ENCODE data around the gene TRAPPC3L.

The TRAPPC3L gene

DNA sequence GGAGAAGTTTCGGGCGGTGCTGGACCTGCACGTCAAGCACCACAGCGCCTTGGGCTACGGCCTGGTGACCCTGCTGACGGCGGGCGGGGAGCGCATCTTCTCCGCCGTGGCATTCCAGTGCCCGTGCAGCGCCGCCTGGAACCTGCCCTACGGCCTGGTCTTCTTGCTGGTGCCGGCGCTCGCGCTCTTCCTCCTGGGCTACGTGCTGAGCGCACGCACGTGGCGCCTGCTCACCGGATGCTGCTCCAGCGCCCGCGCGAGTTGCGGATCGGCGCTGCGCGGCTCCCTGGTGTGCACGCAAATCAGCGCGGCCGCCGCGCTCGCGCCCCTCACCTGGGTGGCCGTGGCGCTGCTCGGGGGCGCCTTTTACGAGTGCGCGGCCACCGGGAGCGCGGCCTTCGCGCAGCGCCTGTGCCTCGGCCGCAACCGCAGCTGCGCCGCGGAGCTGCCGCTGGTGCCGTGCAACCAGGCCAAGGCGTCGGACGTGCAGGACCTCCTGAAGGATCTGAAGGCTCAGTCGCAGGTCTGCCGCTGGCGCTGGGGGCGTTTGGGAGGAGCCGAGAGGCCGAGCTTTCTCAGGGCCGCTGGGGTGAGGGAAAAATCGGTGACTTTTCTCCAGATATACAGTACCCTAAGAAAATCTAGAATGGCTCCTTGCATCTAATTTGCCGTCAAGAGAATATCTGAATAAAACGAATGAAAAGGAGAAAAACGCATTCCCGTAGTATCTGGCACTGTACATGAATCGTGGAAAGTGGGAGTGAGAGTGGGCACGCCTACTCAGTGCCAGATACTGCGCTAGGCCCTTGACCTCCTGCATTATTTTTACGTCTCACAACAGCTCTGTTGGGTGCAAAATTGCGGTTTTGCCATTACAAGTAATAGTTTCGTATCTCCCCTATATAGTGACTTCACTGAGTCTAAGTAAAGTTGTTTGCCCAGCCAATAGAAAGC, 83.3 kb downstream of the TRAPPC3L start:
- DNase-seq = peak; percentile 63

DNA sequence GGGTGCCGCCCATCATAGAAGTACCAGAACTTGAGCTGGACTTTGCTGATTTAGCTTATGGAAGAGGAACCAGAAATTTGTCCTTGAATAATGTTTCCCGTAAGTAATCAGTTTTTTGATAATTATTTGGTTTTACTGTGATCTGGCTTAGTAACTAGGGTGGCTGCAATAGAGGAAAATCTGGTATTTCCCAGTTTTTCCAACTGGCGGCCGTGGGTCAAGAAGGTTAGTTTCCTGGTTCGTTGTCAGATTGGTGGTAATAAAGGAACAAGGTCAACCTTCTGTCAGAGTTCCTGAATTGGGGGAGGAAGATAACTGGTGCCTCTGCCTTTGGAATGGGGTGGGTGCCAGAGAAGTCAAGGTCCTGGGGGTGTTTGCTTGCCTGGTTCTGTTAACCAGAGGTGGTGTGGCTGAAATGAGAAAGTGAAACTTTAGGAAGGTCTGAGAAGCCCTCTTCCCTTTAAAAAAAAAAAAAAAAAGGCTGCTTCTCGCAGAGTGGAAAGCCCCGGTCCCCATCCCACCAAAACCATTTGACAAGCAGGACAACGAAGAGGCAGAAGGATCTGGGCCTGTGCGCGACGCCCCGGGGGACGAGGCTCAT, 84.1 kb downstream of the TRAPPC3L start, which contains the start of gene CALHM6:
CALHM6 (plus strand) TSS at position 45 of the 601 bp plus-strand sequence; CDS start at position 600, 555 bp downstream.
- no peak for DNase-seq

DNA sequence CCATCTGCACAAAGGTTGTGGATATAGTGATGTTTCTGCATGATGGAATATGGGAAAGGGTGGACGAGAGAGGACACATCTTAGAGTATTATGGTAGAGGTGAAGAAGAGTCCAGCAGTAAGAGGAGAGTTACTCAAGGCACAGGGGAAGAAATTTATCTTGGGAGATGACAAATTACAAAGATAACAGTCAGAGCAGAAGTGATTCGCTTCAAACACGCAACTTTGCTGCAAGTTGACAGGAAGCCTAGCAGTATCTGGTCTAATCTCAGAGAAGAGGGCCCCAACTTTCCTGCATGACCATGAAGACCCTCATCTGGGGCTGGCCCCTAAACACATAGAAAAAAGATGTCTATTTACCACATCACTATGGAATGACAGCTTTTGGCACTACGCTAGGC, 85.6 kb downstream of the TRAPPC3L start:
- DNase-seq = no peak

DNA sequence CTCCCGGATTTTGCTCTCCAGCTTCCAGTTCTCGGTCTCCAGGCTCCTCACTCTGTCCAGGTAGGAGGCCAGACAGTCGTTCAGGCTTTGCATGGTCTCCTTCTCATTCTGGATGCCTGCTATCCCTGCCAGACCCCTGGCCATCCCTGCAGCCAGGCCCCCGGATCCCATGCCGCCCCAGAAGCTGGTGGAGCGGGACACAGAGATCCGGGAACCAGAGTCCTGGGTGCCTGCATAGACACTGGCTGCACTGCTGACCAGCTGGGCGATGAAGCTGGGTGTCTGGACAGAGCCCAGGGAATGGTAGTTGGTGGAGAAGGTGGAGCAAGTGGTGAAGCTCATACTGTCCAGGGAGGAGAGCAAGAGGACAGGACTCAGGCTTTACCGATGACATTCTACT, 87.2 kb downstream of the TRAPPC3L start:
- no peak for DNase-seq

DNA sequence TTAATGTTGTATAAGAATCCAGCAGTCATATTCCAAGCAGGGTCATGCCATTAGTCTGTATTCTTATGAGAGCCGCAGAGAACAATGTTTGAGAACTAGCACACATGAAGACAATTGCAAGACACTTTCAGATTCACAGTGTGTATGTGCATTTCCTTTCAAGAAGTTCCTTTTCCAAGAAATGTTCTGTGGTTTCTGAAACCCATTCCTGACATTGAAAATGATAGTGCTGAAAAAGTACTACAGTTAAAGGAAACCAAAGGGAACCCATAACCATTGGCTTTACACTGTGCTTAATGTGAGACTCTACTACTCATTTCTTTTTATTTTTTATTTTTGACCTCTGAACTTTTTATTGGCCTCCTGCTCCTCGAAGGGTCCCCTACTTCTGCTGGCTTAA, 88.6 kb downstream of the TRAPPC3L start:
- peak; percentile 21 for DNase-seq

DNA sequence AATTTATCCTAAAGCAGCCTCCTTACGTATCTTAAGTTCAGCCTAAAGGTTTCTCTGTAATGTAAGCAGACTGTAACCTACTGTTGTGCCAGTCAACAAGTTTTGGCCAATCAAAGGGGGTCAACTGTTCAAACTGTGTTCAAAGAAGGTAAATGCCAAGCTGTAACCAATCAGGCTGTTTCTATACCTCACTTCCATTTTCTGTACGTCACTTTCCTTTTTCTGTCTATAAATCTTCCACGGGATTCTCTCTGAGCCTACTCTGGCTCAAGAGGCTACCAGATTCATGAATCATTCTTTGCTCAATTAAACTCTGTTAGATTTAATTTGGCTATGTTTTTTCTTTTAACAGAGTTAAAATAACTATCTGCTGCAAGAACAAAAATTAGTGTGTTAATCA, 89.4 kb downstream of the TRAPPC3L start:
- DNase-seq = no peak

DNA sequence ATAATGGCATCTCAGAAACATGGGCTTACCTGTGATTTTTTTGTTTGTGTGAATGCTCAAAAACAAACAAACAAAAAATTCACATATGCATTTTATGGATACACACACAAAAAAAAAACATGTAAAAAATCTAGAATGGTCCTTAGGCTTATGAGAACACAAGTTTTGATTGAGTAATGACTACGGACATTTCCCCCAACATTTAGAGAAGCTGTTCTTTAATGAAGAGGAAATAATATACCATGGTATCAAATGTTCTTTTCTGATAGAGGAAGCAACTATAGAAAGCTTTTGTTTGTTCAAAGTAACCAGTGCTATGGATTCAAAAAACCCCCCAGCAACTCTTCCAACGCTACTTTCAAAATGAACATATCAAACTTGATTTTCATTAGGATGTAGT, 93.0 kb downstream of the TRAPPC3L start:
- DNase-seq = no peak

DNA sequence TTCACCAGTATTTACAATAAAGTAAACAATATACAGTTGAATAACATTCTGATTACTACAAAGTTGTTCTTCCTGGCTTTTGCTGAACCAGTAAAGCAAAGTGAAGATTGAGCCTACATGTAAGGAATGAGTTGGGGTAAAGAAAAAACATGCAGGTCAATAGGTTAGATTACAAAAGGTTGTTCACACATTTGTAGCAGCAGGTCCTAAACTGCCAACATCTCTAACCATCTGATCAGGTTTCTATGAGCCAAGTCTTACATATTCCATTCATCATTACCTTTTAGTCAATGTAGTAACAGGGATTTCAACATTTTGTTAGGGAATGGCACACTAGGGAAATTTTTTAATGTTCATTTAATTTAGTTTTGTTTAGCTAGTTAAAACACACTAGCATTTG, 93.6 kb downstream of the TRAPPC3L start:
- no peak for DNase-seq

DNA sequence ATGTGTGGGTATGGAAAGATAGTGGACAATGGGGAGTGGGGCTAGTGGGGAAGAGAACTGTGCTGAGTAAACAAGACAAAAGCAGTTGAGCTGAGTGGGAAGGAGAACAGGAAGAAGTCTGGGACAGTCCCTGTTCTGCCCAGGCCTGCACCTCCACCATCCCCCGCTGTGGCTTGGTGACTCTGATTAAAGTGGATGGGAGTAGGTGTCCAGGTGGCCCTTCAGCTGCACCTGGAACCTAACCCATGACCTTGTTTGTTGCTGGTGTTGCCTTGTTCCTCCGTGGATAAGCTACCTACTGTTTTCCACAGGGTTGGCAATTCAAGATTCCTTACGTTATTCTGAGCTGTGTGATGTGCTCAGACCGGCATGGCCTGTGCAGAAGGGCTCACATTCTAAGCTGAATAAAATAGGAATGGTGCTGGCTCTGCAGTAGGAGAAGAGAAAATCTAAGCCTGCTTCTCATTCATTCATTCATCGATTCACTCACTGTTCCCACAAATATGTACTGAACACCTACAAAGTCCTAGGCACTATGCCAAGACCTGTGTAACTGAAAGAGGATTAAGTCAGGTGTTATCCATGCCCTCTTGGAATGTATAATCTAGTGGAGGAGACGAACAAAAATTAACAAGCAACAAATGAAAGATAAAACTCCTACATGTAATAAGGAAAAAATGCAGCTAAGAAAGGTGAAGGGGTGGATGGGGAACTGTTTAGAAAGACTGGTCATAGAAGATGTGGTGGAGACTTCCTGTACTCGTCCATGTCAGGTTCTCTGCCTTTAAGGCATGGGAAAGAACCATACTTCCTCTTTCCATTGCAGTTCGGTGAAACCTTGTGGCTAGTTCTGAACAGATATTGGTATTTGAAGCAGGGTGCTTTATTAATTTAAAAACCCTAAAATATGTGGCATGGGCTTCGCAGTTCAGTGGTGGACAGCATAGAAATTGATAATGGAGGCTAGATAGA, 94.4 kb downstream of the TRAPPC3L start:
- no peak for DNase-seq

DNA sequence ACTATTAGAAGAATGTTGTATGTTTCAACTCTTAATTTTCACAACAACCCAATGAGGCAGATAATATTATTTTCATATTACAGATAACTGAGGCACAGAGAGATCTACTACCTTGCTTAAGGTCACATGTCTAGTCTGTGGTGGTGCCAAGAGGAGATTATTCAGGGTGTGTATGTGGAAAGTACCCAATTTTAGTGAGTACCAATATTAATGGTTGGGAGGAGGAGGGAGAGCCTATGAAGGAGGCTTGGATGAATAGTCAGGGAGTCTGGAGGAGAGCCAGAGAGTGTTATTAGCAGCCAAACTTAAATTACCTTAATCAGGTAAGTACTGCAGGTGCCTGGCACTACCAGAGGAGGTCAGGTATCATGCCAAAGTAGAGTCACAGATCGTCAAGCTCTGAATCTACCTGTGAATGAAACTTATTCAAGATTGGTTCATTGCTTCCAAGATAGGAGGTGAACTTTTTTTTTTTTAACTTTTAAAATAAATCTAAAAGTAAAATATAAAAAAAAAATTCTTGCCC, 95.2 kb downstream of the TRAPPC3L start:
- no peak for DNase-seq

DNA sequence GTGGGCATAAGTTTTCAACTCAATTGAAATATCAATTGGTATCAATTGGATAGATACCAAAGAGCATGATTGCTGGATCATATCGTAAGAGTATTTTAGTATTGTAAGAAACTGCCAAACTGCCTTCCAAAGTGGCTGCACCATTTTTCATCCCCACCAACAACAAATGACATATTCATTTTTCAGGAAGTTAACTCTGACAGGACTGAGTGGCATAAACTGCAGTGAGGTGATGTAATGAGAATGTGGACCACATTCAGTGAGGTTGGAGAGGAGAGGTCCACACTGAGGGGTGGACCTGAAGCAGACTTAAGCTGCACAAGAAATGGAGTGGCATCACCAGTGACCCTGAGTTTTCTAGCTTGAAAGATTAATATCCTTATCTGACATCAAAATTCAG, 95.9 kb downstream of the TRAPPC3L start:
- no peak for DNase-seq

DNA sequence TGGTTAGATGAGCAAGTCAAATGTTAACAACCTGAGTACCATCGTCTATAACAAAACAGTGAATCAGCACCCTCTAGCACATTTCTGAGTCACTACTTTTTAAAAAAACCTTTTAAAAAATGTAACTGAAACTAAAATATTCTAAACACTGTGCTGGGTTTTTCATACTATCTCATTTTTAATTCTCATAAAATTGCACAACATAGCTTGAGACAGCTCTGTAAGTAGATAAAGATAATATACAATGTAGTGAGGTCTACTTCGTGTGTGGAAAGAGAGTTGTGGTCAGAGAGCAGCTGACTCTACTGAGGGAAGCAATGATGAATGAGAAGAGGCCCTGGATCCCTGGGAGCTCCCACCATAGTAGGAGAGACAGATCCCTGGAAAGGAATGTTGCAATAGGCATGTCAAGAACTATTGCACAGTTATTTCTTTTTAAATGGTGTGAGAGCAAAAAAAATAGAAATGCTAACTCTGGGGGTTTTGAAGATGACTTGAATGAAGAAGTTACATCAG, 97.9 kb downstream of the TRAPPC3L start:
- no peak for DNase-seq

DNA sequence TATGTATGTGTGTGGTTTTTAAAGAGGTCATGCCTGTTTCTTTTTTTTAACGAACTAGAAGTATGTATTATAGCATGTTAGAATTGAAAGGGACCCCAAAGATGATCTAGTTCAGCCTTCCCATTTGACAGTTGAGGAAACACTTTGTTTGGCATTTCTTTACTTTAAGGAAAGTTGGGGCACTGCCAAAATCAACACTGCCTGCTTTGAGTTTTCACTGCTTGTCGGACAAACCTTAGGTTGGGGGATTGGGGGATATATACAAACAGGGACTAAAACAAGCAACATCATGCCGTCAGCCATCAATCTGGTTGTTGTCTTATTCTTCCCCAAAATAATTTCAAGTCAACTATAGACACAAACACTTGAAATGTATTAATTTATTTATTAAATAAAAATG, 98.4 kb downstream of the TRAPPC3L start:
- DNase-seq = no peak

DNA sequence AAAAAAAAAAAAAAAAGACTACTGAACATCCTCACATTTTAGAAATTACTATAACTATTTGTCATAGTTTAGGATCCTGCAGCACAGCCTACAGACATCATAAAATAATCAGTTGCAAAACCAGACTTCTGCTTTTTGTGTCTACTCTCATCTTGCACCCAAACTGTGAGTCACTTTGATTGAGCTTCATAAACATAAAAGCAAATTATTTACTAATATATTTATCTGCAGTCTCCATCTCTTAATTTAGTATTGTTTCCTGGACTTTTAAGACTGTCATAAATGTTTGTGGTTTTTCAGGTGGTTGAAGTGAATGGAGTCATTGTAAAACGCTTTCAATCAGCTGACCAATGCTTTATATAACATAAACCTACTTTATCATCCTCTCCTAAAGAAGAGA, 99.1 kb downstream of the TRAPPC3L start:
- no peak for DNase-seq

DNA sequence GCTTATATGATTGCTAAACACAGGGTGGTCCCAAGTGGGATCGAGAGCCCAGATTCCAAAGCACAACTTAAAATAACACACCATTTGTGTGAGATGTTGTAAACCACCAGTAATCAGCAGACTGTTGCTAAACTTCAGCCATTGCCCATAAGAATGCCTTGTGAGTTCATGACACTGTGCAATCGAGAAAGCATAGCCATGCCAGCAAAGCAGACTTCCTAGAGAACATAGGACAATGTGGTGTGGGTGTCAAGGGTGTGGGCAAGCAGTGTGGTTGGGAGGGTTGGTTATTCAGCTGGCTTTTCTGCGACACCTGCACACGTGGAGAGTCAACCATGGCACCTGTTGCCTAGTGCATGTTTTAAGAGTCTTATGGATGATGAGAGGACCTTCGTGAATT, 100.4 kb downstream of the TRAPPC3L start:
- DNase-seq = no peak

Measured in activated CD4-positive, alpha-beta T cell treated with anti-CD3 and anti-CD28 coated beads, Interleukin-2, Interleukin-6, amounts not matched to agents 100 ng/mL and 50 ng/mL, durations not matched to agents 16 hours and 8 hours (primary cell).